HepG2 (cell line): ENCODE results near the gene SMCO4. TPM values are rescaled to one million over a fixed set of nuclear protein-coding genes. Genes with fewer than 3 reads are reported as not detected.
A peak's percentile ranks its signal among the peaks of the same experiment; 100 is the strongest.

Source experiments
- AHR ChIP-seq: IDR thresholded peaks from 2 replicates; pipeline ENCODE4 v1.6.1; 2018; ENCODE audit warnings: missing genetic modification reagents, missing compliant biosample characterization
- CBX5 ChIP-seq: sonication (generic); formaldehyde crosslinking; IDR thresholded peaks from 2 replicates; pipeline ENCODE4 v1.4.0; 2020; ENCODE audit warnings: missing genetic modification reagents, borderline replicate concordance
- ELF1 ChIP-seq: sonication (generic); formaldehyde crosslinking; IDR thresholded peaks from 2 replicates; pipeline ENCODE4 v1.4.0; 2020; ENCODE audit warnings: missing genetic modification reagents
- KLF12 ChIP-seq: sonication (generic); formaldehyde crosslinking; IDR thresholded peaks from 2 replicates; pipeline ENCODE4 v1.4.0; 2020; ENCODE audit warnings: missing genetic modification reagents, borderline replicate concordance
- KLF9 ChIP-seq: IDR thresholded peaks from 2 replicates; pipeline ENCODE4 v1.6.1; 2016; ENCODE audit warnings: low read depth
- LCORL ChIP-seq, 2 experiments: fragments of 450-650 bp in 1 of 2; sonication (generic) in 1 of 2; formaldehyde crosslinking in 1 of 2; IDR thresholded peaks; 2 replicates each; pipeline versions ENCODE4 v1.5.0 to v1.6.1; 2017 to 2020; ENCODE audit warnings: antibody characterized with exemption in 1 of 2, missing genetic modification reagents in 1 of 2
- MIXL1 ChIP-seq: IDR thresholded peaks from 2 replicates; pipeline ENCODE4 v1.6.1; 2016
- NFYB ChIP-seq: sonication (generic); formaldehyde crosslinking; IDR thresholded peaks from 2 replicates; pipeline ENCODE4 v1.4.0; 2020; ENCODE audit warnings: missing genetic modification reagents
- SRY ChIP-seq: sonication (generic); formaldehyde crosslinking; IDR thresholded peaks from 2 replicates; pipeline ENCODE4 v1.8.0; 2022; ENCODE audit warnings: mild to moderate bottlenecking, missing genetic modification reagents
- TGIF2 ChIP-seq: IDR thresholded peaks from 2 replicates; pipeline ENCODE4 v1.6.1; 2016; ENCODE audit warnings: control low read depth, missing compliant biosample characterization
- TMF1 ChIP-seq: sonication (generic); formaldehyde crosslinking; IDR thresholded peaks from 2 replicates; pipeline ENCODE4 v1.8.1; 2022; ENCODE audit warnings: low read depth, missing genetic modification reagents
- ZMYM4 ChIP-seq: sonication (generic); formaldehyde crosslinking; IDR thresholded peaks from 2 replicates; pipeline ENCODE4 v1.8.1; 2023; ENCODE audit warnings: mild to moderate bottlenecking, missing genetic modification reagents
- ZNF20 ChIP-seq: sonication (generic); formaldehyde crosslinking; IDR thresholded peaks from 2 replicates; pipeline ENCODE4 v1.4.0; 2020; ENCODE audit warnings: mild to moderate bottlenecking, moderate library complexity, missing genetic modification reagents
- ZNF230 ChIP-seq: sonication (generic); formaldehyde crosslinking; IDR thresholded peaks from 2 replicates; pipeline ENCODE4 v1.4.0; 2020; ENCODE audit warnings: mild to moderate bottlenecking, missing genetic modification reagents
- ZNF24 ChIP-seq: fragments of 450-650 bp; IDR thresholded peaks from 2 replicates; pipeline ENCODE4 v1.6.1; 2017; ENCODE audit warnings: antibody characterized with exemption, mild to moderate bottlenecking
- ZNF256 ChIP-seq: sonication (generic); formaldehyde crosslinking; conservative IDR thresholded peaks from 2 replicates; pipeline ENCODE4 v1.4.0; 2020; ENCODE audit warnings: missing genetic modification reagents
- ZNF354B ChIP-seq: sonication (generic); formaldehyde crosslinking; IDR thresholded peaks from 2 replicates; pipeline ENCODE4 v1.8.0; 2022; ENCODE audit warnings: mild to moderate bottlenecking, missing genetic modification reagents
- ZNF501 ChIP-seq: sonication (generic); formaldehyde crosslinking; IDR thresholded peaks from 2 replicates; pipeline ENCODE4 v1.5.1; 2020; ENCODE audit warnings: mild to moderate bottlenecking, moderate library complexity, missing genetic modification reagents
- ZNF605 ChIP-seq: sonication (generic); formaldehyde crosslinking; IDR thresholded peaks from 2 replicates; pipeline ENCODE4 v1.8.0; 2022; ENCODE audit warnings: mild to moderate bottlenecking, missing genetic modification reagents
- ZNF737 ChIP-seq: sonication (generic); formaldehyde crosslinking; IDR thresholded peaks from 2 replicates; pipeline ENCODE4 v1.5.0; 2020; ENCODE audit warnings: missing genetic modification reagents, mild to moderate bottlenecking, borderline replicate concordance
- ZNF878 ChIP-seq: sonication (generic); formaldehyde crosslinking; IDR thresholded peaks from 2 replicates; pipeline ENCODE4 v1.8.1; 2023; ENCODE audit warnings: mild to moderate bottlenecking, missing genetic modification reagents, moderate library complexity
- ZSCAN22 ChIP-seq: sonication (generic); formaldehyde crosslinking; IDR thresholded peaks from 2 replicates; pipeline ENCODE4 v1.4.0; 2020; ENCODE audit warnings: mild to moderate bottlenecking, missing genetic modification reagents
- polyA plus RNA-seq, 8 experiments: library from polyadenylated mRNA; depleted of rRNA in 3 of 8; stranded (reverse) in 7 of 8; unstranded in 1 of 8; fragments of >200 nt; fragmentation: Illumina TruSeq in 4 of 8; extraction: Trizol in 4 of 8; gene quantifications; 2 replicates each; pipeline versions ENCODE4 v1.2.1 to v1.2.3, GENCODE V29; 2011 to 2016; ENCODE audit warnings: low read depth in 4 of 8, missing spikeins in 1 of 8, mixed read lengths in 1 of 8; ENCODE audit not compliant: insufficient read depth in 1 of 8
- total RNA-seq, 5 experiments: library from RNA; depleted of rRNA; stranded (reverse); fragments of >200 nt; fragmentation: Illumina TruSeq; extraction: Trizol; gene quantifications; 2 replicates each; pipeline ENCODE4 v1.2.3, GENCODE V29; 2016; ENCODE audit warnings: low read depth in 1 of 5
- TF ChIP-seq, protein P1 (sequence below): sonication (generic); formaldehyde crosslinking; IDR thresholded peaks from 2 replicates; pipeline ENCODE4 v1.4.0; 2020; ENCODE audit warnings: mild to moderate bottlenecking, missing genetic modification reagents
- TF ChIP-seq, protein P2 (sequence below): IDR thresholded peaks from 2 replicates; pipeline ENCODE4 v1.6.1; 2018; ENCODE audit warnings: missing genetic modification reagents
- TF ChIP-seq, protein P3 (sequence below): sonication (generic); formaldehyde crosslinking; IDR thresholded peaks from 2 replicates; pipeline ENCODE4 v1.4.0; 2020; ENCODE audit warnings: missing genetic modification reagents
- TF ChIP-seq, protein P4 (sequence below): sonication (generic); formaldehyde crosslinking; IDR thresholded peaks from 2 replicates; pipeline ENCODE4 v1.8.1; 2023; ENCODE audit warnings: mild to moderate bottlenecking, inconsistent platforms, moderate library complexity, missing genetic modification reagents, borderline replicate concordance
- TF ChIP-seq, protein P5 (sequence below): sonication (generic); formaldehyde crosslinking; conservative IDR thresholded peaks from 2 replicates; pipeline ENCODE4 v1.8.0; 2022; ENCODE audit warnings: missing genetic modification reagents

SMCO4 gene
- total and polyA plus RNA-seq, 2 of the 13 experiments (the other 11 are each of a cell fraction or from before 2014, with no cell fraction given) = 10.6 to 28.5 TPM

DNA sequence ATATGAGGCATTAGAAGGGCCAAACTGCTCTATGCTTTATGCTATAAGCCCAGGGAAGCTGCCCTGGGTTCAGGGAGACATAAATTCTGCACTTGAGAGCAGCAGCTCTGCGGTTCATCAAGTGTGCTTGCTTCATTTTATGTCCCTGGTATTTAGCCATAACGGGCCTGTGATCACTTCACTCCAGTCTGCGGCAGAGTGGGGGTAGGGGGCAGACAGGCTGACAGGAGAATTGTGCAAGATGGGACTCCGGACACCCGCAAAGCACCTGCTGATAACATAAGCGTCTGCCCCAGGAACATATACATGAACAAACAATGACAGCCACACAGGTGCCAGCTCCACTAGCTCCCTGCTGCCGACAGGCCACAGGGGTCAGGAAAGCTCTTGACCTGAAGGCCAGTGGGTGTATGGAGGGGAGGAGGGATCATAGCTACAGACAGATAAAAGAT lies 56.1 kb downstream of the SMCO4 start (continued):
- no peak for TF ChIP-seq SRY (CRISPR knock-in tag)
- TF ChIP-seq ZNF354B (CRISPR knock-in tag) = no peak
- TF ChIP-seq AHR = peak; percentile 77; the same call in 1 of the 2 replicates
- TF ChIP-seq NFYB = peak; percentile 55; the same call in 1 of the 2 replicates
- no peak for TF ChIP-seq LCORL (IDR thresholded peaks at IDR 0.05)
- peak; percentile 91 for TF ChIP-seq LCORL (CRISPR knock-in tag; IDR thresholded peaks at IDR 0.05)
- TF ChIP-seq TGIF2 (CRISPR knock-in tag) = peak; percentile 96
- no peak for TF ChIP-seq TMF1 (CRISPR knock-in tag)
- TF ChIP-seq MIXL1 (CRISPR knock-in tag) = peak; percentile 75; the same call in 1 of the 2 replicates
- TF ChIP-seq, protein P1, sequence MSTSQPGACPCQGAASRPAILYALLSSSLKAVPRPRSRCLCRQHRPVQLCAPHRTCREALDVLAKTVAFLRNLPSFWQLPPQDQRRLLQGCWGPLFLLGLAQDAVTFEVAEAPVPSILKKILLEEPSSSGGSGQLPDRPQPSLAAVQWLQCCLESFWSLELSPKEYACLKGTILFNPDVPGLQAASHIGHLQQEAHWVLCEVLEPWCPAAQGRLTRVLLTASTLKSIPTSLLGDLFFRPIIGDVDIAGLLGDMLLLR (CRISPR knock-in tag) = no peak
- TF ChIP-seq, protein P2, sequence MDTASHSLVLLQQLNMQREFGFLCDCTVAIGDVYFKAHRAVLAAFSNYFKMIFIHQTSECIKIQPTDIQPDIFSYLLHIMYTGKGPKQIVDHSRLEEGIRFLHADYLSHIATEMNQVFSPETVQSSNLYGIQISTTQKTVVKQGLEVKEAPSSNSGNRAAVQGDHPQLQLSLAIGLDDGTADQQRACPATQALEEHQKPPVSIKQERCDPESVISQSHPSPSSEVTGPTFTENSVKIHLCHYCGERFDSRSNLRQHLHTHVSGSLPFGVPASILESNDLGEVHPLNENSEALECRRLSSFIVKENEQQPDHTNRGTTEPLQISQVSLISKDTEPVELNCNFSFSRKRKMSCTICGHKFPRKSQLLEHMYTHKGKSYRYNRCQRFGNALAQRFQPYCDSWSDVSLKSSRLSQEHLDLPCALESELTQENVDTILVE (CRISPR knock-in tag) = 0 out of 2 replicates have a peak, but pooled peaks have one; percentile 69
- TF ChIP-seq KLF9 (CRISPR knock-in tag) = no peak
- TF ChIP-seq ZSCAN22 (CRISPR knock-in tag) = no peak
- peak; percentile 85 for TF ChIP-seq ZNF501
- peak; percentile 92; the same call in 1 of the 2 replicates for TF ChIP-seq CBX5 (CRISPR knock-in tag)
- TF ChIP-seq, protein P3, sequence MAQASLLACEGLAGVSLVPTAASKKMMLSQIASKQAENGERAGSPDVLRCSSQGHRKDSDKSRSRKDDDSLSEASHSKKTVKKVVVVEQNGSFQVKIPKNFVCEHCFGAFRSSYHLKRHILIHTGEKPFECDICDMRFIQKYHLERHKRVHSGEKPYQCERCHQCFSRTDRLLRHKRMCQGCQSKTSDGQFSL (CRISPR knock-in tag) = no peak
- TF ChIP-seq ZNF737 (CRISPR knock-in tag) = no peak
- no peak for TF ChIP-seq ZNF20 (CRISPR knock-in tag)
- TF ChIP-seq ZMYM4 (CRISPR knock-in tag) = peak; percentile 95
- TF ChIP-seq KLF12 (CRISPR knock-in tag) = no peak
- TF ChIP-seq ZNF256 (CRISPR knock-in tag) = no peak
- TF ChIP-seq ZNF878 = no peak
- peak; percentile 45; the same call in 1 of the 2 replicates for TF ChIP-seq ELF1 (CRISPR knock-in tag)
- TF ChIP-seq, protein P4, sequence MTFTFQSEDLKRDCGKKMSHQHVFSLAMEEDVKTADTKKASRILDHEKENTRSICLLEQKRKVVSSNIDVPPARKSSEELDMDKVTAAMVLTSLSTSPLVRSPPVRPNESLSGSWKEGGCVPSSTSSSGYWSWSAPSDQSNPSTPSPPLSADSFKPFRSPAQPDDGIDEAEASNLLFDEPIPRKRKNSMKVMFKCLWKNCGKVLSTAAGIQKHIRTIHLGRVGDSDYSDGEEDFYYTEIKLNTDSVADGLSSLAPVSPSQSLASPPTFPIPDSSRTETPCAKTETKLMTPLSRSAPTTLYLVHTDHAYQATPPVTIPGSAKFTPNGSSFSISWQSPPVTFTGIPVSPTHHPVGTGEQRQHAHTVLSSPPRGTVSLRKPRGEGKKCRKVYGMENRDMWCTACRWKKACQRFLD (CRISPR knock-in tag) = no peak
- TF ChIP-seq, protein P5, sequence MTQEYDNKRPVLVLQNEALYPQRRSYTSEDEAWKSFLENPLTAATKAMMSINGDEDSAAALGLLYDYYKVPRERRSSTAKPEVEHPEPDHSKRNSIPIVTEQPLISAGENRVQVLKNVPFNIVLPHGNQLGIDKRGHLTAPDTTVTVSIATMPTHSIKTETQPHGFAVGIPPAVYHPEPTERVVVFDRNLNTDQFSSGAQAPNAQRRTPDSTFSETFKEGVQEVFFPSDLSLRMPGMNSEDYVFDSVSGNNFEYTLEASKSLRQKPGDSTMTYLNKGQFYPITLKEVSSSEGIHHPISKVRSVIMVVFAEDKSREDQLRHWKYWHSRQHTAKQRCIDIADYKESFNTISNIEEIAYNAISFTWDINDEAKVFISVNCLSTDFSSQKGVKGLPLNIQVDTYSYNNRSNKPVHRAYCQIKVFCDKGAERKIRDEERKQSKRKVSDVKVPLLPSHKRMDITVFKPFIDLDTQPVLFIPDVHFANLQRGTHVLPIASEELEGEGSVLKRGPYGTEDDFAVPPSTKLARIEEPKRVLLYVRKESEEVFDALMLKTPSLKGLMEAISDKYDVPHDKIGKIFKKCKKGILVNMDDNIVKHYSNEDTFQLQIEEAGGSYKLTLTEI = no peak
- TF ChIP-seq ZNF605 (CRISPR knock-in tag) = peak; percentile 90
- TF ChIP-seq ZNF24 = no peak
- no peak for TF ChIP-seq ZNF230
